Astrocyte of the cerebellum (primary cell): ENCODE data around the gene RXFP2.

Source experiments
- DNase-seq: peaks from one replicate; pipeline ENCODE4 v3.0.0-alpha.2; 2011; ENCODE audit warnings: low read depth
- H3K4me3 ChIP-seq: 2 replicates; pipeline ENCODE4 v1.5.1; 2011; ENCODE audit warnings: mild to moderate bottlenecking, low read depth, low read length, moderate library complexity
- in situ Hi-C: cut with HindIII; loops from 2 replicates; pipeline ENCODE4 v1.10.0; 2017; ENCODE audit warnings: low sequenced_read_pairs
- TF ChIP-seq, protein P1 (sequence below): IDR thresholded peaks from 2 replicates; pipeline ENCODE4 v1.5.1; 2012; ENCODE audit warnings: low read length, low read depth, moderate library complexity, mild to moderate bottlenecking; ENCODE audit errors: missing control alignments

Gene RXFP2

DNA sequence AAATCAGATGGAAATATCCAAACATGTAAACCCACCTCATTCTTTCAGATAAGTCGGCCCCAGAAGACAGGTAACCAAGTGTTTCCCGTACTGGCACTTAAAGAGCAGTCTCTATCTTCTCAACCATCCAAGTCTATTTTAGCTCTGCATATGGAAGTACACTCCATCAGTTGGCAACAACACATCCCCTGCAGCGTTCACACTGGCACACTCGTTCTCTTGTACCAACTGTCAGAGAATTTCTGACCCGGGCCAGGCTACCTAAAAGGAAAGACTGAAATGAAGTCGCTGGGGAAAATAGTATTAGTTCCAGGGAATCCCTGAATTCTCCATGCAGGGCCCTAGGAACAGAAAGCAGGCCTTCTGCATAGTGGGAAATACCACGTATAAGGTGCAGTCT, 109.3 kb downstream of the RXFP2 start:
- TF ChIP-seq, protein P1, sequence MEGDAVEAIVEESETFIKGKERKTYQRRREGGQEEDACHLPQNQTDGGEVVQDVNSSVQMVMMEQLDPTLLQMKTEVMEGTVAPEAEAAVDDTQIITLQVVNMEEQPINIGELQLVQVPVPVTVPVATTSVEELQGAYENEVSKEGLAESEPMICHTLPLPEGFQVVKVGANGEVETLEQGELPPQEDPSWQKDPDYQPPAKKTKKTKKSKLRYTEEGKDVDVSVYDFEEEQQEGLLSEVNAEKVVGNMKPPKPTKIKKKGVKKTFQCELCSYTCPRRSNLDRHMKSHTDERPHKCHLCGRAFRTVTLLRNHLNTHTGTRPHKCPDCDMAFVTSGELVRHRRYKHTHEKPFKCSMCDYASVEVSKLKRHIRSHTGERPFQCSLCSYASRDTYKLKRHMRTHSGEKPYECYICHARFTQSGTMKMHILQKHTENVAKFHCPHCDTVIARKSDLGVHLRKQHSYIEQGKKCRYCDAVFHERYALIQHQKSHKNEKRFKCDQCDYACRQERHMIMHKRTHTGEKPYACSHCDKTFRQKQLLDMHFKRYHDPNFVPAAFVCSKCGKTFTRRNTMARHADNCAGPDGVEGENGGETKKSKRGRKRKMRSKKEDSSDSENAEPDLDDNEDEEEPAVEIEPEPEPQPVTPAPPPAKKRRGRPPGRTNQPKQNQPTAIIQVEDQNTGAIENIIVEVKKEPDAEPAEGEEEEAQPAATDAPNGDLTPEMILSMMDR: no peak
- in situ Hi-C loops: no loop called here
- H3K4me3 ChIP-seq: no peak overlapping the region
- DNase-seq: no peak

DNA sequence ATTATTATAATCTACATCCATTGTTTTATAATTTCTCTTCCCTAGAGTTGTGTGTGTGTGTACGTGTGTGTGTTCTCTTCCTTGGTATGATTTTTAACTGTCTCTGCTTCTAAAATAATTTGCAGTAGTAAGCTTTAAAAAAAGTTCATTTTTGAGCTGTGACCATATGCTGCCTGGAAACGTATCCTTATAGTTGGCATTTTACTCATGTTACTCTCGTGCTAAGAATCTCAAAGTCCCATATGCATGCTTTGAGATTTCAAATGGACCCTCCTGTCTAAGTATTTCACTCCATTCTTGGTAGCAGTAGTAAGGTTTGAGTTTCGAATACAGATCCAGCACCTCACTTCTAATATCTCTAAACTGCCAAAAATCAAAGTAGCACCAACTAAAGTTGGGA, 109.9 kb downstream of the RXFP2 start:
- in situ Hi-C loops: no loop called here
- H3K4me3 ChIP-seq: no peak overlapping the region
- no peak for DNase-seq
- TF ChIP-seq, protein P1: no peak

DNA sequence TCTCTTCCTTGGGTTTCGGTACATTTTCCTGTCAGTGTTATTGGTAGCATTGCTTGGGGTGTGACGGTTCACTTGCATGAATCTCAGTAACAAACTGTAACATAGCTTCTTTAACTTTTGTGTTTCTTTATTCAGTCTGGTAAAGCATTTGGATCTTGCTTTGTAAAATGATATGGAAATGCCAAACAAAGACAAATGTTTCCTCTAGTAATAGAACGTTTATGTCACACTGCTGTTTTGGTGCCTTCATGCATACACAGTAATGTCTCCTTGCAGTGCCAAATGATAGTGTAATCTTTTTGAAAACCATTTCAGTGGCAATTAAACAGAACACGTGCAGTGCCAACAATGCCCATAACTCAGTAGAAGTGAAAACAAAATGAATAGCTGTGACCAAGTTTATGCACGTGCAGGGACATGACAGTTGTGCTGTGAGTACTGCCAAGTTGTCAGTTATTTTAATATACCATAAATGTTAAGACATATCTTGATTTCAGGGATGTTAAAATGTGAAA, 110.8 kb downstream of the RXFP2 start:
- TF ChIP-seq, protein P1: no peak
- no peak for DNase-seq
- no peak overlapping the region for H3K4me3 ChIP-seq
- in situ Hi-C loops: no loop called here

DNA sequence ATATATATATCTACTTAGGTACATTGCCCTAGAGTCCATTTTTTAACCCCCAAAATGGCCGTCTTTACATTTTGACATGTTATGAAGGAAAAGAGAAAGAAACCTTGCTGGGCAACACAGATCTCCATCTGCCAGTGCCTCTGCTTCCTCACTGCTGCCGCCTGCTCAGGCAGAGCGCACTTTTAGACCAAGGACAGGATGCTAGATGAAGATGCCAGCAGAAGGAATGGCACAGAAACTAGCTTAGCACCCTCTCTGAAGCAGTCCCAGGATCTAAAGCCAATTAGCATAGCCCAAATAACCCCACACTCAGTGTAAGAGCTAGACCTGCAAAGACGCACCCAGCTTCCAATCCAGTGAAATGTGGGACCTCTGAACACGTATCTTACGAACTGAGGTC, 111.9 kb downstream of the RXFP2 start:
- in situ Hi-C loops: no loop called here
- DNase-seq: no peak
- TF ChIP-seq, protein P1: no peak
- H3K4me3 ChIP-seq: no peak overlapping the region
